HG02588 (cell line): ENCODE results near the gene DUSP22.

ENCODE experiments used
- ATAC-seq: cut with Tn5 transposase; IDR thresholded peaks from one replicate; pipeline ENCODE4 v1.9.1; 2021; ENCODE audit warnings: mild to moderate bottlenecking, moderate library complexity; ENCODE audit not compliant: unreplicated experiment

DUSP22 gene

GRCh38 chr6:296151-297122, 4.2 kb downstream of the DUSP22 start:
- peak; percentile 19 for ATAC-seq

DNA sequence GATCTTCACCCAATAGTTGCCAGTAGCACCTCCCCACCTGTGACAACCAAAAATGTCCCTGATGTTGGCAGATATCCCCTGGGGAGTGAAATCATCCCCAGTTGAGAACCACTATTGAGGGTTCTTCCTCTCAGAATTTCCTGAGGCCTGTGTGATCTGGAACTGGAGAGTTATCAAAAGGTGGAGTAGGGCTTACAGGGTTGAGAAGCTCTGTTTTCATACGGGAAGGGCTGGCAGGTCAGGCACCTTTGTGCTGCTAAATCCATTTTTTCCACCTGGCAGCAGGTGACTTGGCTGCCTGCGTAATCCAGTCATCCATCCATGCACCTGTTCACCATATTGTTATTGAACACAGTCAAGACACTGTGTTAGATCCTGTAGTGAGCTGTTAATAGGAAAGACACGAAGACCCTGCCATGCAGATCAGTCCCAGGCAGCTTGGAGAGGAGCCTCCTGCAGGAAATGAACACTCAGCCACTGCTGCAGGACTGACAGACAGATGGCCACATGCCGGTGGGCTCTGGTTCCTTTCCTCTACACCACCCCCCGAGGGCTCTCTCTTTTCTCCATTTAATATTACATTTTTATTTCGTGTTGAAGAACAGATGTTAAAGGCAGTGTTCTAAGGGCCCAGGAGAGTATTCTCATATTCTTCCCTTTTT, 5.4 kb downstream of the DUSP22 start:
- ATAC-seq: no peak

- no peak for ATAC-seq
Measured at GRCh38 chr6:298233-299103, 6.2 kb downstream of the DUSP22 start.

DNA sequence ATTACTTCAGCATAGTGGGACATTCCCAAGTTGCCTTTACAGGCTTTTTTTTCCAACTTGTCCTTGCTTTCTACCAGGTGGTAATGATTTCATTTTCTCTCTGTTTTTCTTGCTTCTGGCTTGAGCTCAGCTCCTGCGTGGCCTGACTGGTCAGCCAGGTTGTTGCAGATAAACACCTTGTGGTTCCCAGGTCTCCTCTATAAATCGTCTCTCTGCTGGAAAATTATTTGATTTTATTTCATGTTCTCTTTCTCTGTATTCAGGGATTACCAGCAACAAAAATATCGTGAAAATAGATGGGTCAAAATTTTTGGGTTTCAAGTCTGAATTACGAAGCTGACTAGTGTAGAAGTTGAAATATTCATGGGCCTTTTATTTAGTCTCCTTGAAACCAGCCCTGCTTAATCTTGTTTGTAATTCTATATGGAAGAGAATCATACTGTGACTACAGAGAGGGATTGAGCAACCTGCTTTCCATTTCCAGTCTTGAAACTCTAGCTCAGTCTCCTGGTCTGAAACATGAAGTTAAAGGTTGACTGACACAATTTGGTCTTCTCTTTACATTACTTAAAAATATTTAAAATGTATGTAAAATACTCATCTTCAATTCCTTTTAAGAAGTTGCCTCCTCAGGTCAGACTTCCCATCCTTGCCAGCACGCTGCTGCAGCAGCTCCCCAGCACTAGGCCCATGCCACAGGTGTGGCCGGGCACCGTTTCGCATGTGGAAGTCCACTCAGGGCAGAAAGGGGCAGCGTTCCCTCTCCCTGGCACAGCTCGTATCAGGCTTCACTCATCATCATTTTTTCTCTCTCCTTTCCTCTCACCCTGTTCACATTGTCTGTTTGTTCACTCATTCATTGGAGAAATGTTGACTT, 7.1 kb downstream of the DUSP22 start:
- no peak for ATAC-seq

- no peak for ATAC-seq
Measured at GRCh38 chr6:300026-300425, 7.7 kb downstream of the DUSP22 start.

DNA sequence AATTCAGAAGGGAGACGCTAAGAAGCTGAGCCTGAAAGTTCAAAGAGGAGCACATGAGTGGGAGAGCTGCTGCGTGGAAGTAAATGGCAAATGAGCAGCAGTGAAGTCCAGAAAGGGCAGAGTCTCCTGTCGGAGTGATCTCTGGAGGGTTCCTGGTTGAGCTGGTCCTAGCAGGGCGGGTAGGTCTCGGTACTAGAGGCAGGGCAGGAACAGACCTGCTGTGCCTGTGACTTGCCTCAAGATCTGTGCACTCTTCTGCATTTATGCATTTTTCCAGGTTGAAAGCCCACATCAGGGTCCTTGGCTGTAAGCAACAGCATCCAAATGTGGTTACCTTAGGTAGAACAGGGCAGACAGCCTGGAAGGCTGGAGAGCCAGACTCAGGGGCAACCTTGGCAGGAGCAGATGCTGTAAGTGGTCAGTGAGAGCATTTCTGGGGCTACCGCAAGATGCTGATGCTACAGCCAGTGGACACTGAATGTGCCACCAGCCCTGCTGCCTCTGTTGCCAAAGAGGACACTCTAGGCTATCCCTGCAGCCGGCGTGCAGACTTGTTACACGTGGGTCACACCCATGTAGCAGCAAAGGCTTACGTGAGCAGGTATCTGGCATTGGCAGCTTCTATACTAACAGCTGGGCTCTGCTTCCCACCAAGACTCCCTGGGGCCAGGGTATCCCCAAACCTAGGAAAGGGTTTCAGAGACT, 8.4 kb downstream of the DUSP22 start:
- no peak for ATAC-seq

- no peak for ATAC-seq
Measured at GRCh38 chr6:301526-301925, 9.2 kb downstream of the DUSP22 start.

DNA sequence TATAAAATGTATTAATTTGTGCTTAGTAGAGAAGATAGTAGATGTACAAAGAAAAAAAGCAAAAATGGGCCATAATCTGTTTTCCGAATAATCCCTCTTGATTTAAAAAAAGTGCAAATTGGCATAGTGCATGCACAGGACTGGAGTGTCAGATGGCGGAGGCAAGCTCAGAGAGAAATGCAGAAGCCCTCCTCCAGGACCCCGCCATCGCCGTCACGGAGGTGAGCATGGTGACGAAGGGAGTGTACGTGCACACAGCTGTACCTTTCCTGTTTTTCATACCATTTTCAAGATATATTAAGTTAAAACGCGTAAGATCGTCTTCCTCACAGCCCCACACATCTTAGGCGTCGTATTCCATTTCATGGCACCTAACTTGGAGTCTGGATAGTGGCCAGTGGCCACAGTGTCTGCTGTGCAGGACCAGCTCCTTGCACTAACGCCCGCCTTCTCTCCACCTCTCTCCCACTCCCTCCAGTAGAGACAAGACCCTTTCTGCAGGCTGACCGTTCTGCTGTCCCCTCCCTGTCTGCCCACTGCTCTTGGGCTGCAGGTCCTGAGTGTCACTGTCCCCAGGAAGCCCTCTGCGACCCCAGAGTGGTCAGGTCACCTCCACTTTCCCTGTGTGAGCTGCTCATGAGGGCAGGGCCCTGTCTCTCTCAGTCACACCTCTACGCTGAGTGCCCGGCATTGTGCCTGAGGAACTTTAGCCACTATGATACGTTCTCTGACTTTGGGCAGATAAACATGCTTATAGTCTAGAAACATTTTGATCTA, 9.8 kb downstream of the DUSP22 start:
- ATAC-seq: no peak

GRCh38 chr6:302760-303159, 10.5 kb downstream of the DUSP22 start:
- no peak for ATAC-seq

GRCh38 chr6:303263-303662, 11.0 kb downstream of the DUSP22 start:
- ATAC-seq: no peak

DNA sequence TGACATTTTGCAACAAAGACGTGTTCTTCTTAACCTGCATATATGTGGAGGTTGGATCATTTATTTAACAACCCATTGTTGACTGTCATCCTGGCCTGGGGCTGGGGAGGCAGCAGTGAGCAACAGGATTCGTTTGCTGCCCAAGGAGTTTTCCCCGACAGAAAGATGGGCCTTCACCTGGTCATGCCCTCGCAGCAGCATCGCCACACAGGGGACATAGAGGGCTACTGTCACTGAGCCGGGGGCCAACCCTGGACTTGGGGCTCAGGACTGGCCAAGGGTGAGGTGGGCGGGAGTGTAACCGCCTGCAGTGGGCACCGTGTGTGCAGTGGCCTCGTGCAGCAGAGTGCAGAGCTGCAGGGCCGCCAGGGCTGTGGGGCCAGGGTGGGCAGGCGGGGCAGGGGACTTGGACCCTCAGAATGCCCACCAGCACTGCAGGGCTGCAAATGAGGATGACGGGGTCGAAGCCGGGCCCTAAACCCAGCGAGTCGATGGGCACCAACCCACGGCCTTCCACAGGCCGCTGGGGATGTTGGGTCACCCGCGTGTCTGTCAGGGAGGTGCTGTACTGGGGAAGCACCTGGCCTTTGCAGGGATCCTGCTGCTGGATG, 11.8 kb downstream of the DUSP22 start:
- ATAC-seq: no peak

GRCh38 chr6:304833-305370, 12.6 kb downstream of the DUSP22 start:
- ATAC-seq: no peak

GRCh38 chr6:305371-306206, 13.3 kb downstream of the DUSP22 start:
- peak; percentile 83 for ATAC-seq

DNA sequence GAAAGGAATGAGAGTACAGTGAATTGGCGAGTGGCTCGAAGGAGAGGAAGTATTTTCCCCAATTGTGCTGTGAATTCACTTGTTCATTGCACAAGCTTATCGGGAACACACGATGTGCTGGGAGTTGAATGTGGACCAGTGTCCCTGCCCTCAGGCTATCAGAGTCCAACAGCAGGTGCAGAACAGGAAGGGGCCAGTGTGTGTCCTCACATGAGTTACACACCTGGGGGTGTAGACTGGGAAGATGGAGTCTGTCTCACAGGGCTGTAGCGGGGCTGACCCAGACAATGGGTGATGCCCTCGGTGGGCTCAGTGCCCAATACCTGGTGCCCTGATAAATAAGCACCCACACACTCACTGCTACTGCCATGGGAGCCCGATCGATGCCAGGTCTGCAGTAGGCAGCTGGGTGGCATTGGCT, 14.4 kb downstream of the DUSP22 start:
- no peak for ATAC-seq

DNA sequence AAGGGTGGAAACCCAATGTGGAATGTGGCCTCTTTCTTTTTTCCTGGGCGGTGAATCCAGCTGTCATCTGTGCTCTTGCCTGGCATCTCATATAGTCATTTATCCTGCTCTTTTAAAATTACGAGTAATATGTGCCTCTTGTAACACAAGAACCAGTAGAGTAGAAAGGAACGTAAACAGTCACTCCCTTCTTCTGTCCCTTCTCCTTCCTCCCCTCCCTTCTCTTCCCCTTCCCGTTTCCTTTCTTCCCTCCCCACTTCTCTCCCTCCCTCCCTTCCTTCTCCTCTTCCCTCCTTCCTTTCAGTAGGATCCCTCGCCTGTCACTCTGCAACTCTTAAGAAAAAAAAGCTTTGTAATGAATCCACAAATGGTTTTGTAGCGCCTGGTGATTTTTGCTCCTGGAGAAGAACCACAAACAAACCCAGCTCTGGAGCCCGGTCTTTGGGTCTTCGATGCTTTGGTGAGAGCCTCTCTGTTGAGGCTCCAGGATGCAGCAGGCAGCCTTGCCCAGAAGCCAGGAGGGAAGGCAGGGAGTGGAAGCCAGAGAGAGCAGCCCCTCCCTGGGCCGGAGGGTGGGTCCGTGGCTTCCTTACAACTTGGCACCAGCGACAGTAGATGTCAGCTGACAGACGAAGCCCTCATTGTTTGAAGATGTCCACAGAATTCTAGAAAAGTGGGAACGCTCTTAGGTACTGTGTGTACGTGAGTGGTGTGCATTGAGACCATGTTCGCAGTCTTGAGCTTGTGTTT, 15.0 kb downstream of the DUSP22 start:
- no peak for ATAC-seq

DNA sequence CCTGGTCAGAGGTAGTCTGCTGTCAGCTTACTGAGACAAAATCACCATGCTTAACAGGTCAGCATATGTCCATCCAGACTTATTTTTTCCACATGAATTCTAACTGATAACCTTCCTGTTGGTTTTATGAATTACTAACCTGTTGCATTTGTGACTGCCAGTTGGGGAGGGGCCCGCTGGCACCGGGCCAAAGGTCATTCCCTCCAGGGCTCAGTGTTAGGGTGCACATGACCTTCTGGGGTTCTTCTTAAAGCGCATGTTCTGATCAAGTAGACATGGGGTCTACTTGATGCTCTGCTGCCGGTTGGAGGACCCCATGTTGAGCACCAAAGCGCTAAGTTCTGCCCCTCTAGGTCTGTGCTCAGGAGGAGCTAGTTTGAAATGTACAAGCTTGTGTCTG, 15.6 kb downstream of the DUSP22 start:
- no peak for ATAC-seq

GRCh38 chr6:308307-308706, 16.0 kb downstream of the DUSP22 start:
- no peak for ATAC-seq
